Heart left ventricle (tissue), 16 donors: Measurements from ENCODE around the gene EMILIN1. TPM values are rescaled to one million over a fixed set of nuclear protein-coding genes. Genes with fewer than 3 reads are reported as not detected.
"Not testable (repeated sequence)": the region's sequence is repeated elsewhere in the genome, so short reads cannot be mapped to it uniquely, and the experiment has no call there.

Source experiments
- ATAC-seq, 4 donors: fragments of 200-7000 bp; cut with Tn5 transposase; one replicate each; pipeline ENCODE4 v1.9.1; 2020 to 2022; ENCODE audit warnings: moderate library complexity in 4 of 4, mild to moderate bottlenecking in 3 of 4, moderate number of reproducible peaks in 1 of 4
- DNase-seq, 5 donors: peaks; one replicate each; pipeline ENCODE4 v3.0.0-alpha.2; 2020
- H3K27ac ChIP-seq, 12 donors: fragments of 200-600 bp; sonication (generic) in 4 of 12; one replicate each; pipeline versions ENCODE4 v1.5.0 to v1.8.0; 2016 to 2022; ENCODE audit warnings: mild to moderate bottlenecking in 2 of 12
- H3K27me3 ChIP-seq, 9 donors: fragments of 200-600 bp; sonication (generic) in 2 of 9; one replicate each; pipeline versions ENCODE4 v1.5.1 to v1.8.0; 2016 to 2022; ENCODE audit warnings: mild to moderate bottlenecking in 3 of 9
- H3K36me3 ChIP-seq, 9 donors: fragments of 200-600 bp; sonication (generic) in 2 of 9; one replicate each; pipeline versions ENCODE4 v1.5.0 to v1.8.0; 2018 to 2022; ENCODE audit warnings: mild to moderate bottlenecking in 2 of 9
- H3K4me1 ChIP-seq, 12 donors: fragments of 200-600 bp; sonication (generic) in 4 of 12; one replicate each; pipeline versions ENCODE4 v1.5.0 to v1.8.0; 2016 to 2022; ENCODE audit warnings: mild to moderate bottlenecking in 3 of 12
- H3K4me3 ChIP-seq, 12 donors: fragments of 200-600 bp; sonication (generic) in 4 of 12; one replicate each; pipeline versions ENCODE4 v1.5.0 to v1.8.0; 2017 to 2022; ENCODE audit warnings: mild to moderate bottlenecking in 9 of 12, moderate library complexity in 4 of 12
- H3K9me3 ChIP-seq, 12 donors: fragments of 200-600 bp; sonication (generic) in 4 of 12; one replicate each; pipeline versions ENCODE4 v1.5.0 to v1.8.0; 2016 to 2022; ENCODE audit warnings: mild to moderate bottlenecking in 1 of 12
- POLR2A ChIP-seq, 2 donors: fragments of 450-650 bp; IDR thresholded peaks; one replicate each; pipeline ENCODE4 v1.6.1; 2017; ENCODE audit warnings: antibody characterized with exemption in 2 of 2, mild to moderate bottlenecking in 2 of 2, moderate library complexity in 2 of 2
- WGBS, 4 donors: extraction: QIAGEN DNeasy Blood & Tissue Kit in 2 of 4; methylation state at CpG; one replicate each; pipeline versions ENCODE4 v1.1.5 to v1.1.7; 2013 to 2018; 5-methylcytosine and 5-hydroxymethylcytosine counted together
- intact Hi-C, 10 donors: fragments of 100-400 bp; cut with DNase I; formaldehyde crosslinking; loops; one replicate each; pipeline versions ENCODE4 v1.11.1 to v1.14.2; 2022
- polyA plus RNA-seq, 2 donors: library from polyadenylated mRNA; stranded (reverse); fragments of 200-250 nt; gene quantifications; one replicate each; pipeline ENCODE4 v1.2.3, GENCODE V29; 2013
- total RNA-seq, 9 donors: library from RNA; depleted of rRNA in 2 of 9; stranded (reverse); fragments of >200 nt in 2 of 9; fragmentation: NEBNext Ultra II Directional in 3 of 9; extraction: Animal tissue kit (Norgen Biotek cat#: 25700) in 3 of 9; gene quantifications; one replicate each; pipeline versions ENCODE4 v1.1.0 to v1.2.4, GENCODE V29; 2016 to 2023
- TF ChIP-seq, protein P1 (sequence below), 12 donors: fragments of 200-600 bp; sonication (generic) in 4 of 12; IDR thresholded peaks; one replicate each; pipeline versions ENCODE4 v1.5.0 to v1.8.0; 2018 to 2022; ENCODE audit warnings: antibody characterized with exemption in 12 of 12, mild to moderate bottlenecking in 5 of 12
- donor health status: ischemic (EF 13 %, LVEDD 7.1; RV severe dilation, severe dysfunction).
- donor health status: healthy with polysubstance abuse.
- donor health status: DM: no; HTN: yes; CAD: no.
- donor health status: DM: no; HTN: no; CAD: no.
- donor health status: ischemic (EF 25% LVEDD 6.9; RV normal size, moderate dysfunction).
- donor health status: ischemic (EF 25% LVEDD 5.7; RV mildly dilated, moderate dysfunction).
- donor health status: healthy.
- donor health status: DM: yes; HTN: yes; CAD: no.
- donor health status: ischemic (EF 35%, LVEDD 5.7; RV mildly dilated, moderate dysfunction).
- donor health status: nonischemic (EF 11% LVEDD 7.7; RV severe dilation, severe dysfunction).
- donor health status: DM: yes; HTN: yes; CAD: no.
- donor health status: PGD.
- donor health status: ischemic (EF 29% LVEDD 5.4; RV normal size, mild dysfunction).
- donor health status: nonischemic (EF 23%, LVEDD 6.1; RV moderate dilation, normal function).

Gene EMILIN1
- total and polyA plus RNA-seq, 11 donors: 7.5 to 76.9 (median 21.0) TPM

DNA sequence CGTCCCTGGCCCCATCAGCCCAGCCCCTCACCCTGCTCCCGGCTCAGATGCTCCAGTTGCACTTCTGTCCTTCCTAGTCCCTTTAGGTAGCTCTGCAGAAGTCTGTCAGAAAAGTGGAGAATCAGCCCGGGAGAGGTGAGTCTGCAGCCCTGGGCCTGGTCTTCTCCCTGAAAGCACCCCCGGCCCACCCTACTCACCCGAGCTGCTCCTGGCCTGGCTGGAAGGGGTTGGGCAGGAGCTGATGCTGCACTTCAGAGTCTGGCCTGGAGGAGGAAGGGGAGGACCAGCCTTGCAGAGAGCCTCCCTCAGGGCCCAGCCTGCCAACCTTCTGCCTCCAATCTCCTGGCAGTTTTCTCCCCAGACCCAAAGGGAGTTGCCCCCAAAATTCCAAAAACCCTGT is 23.9 kb downstream of the EMILIN1 start:
- H3K36me3 ChIP-seq: no peaks in the 10 kb centered on the region
- H3K27ac ChIP-seq: no peak overlapping the region
- TF ChIP-seq, protein P1, sequence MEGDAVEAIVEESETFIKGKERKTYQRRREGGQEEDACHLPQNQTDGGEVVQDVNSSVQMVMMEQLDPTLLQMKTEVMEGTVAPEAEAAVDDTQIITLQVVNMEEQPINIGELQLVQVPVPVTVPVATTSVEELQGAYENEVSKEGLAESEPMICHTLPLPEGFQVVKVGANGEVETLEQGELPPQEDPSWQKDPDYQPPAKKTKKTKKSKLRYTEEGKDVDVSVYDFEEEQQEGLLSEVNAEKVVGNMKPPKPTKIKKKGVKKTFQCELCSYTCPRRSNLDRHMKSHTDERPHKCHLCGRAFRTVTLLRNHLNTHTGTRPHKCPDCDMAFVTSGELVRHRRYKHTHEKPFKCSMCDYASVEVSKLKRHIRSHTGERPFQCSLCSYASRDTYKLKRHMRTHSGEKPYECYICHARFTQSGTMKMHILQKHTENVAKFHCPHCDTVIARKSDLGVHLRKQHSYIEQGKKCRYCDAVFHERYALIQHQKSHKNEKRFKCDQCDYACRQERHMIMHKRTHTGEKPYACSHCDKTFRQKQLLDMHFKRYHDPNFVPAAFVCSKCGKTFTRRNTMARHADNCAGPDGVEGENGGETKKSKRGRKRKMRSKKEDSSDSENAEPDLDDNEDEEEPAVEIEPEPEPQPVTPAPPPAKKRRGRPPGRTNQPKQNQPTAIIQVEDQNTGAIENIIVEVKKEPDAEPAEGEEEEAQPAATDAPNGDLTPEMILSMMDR (IDR thresholded peaks at IDR 0.05): no peak
- no peak for TF ChIP-seq POLR2A (IDR thresholded peaks at IDR 0.05)
- intact Hi-C loops: loop anchor here in 2 of 10 donors (5.0 to 10.0 kb wide), 2 partner anchors 180 to 202 kb away; partner anchors contain the start of genes TRIM54 (in 1 of the 2) and UCN (in 1 of the 2)
- peaks cover 0 to 7% (median 0%) of the 10 kb centered on the region in 9 donors for H3K27me3 ChIP-seq
- H3K4me1 ChIP-seq: peaks cover 0 to 2% (median 0%) of the 10 kb centered on the region in 12 donors
- whole genome bisulfite sequencing, 4 donors: 77 to 85% (median 78%) methylated on average over 3 to 5 of the region's 5 CpGs
- ATAC-seq: no peak
- H3K4me3 ChIP-seq: no peak overlapping the region
- no peaks in the 10 kb centered on the region for H3K9me3 ChIP-seq
- no peak for DNase-seq

DNA sequence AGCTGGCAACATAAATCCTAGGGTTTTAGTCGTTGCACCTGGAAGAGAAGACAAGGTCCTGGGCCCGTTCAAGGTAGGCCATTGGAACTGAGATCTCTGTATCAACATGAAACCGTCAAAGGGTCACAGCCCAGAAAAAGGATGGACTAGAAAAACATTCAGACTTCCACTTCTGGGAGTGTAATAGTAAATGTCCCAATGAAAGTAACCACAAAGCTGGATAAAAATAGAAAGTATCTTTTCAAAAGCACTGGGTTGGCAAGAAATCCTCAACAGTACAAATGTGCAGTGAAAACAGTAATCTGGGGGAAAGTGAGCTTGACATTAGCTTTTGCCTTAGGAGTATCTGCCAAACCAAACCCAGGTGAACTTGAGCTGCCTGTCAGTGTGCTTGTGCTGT is 27.6 kb downstream of the EMILIN1 start:
- H3K27ac ChIP-seq: no peak overlapping the region
- intact Hi-C loops: loop anchor here in 1 of 10 donors (10.0 kb wide), 1 partner anchor 199 kb away; the partner anchor contains the start of gene UCN
- no peaks in the 10 kb centered on the region for H3K4me1 ChIP-seq
- no peaks in the 10 kb centered on the region for H3K9me3 ChIP-seq
- H3K36me3 ChIP-seq: no peaks in the 10 kb centered on the region
- ATAC-seq: no peak
- DNase-seq: no peak
- 62 to 79% (median 75%) methylated on average over 3 of the region's 3 CpGs for WGBS, 4 donors
- TF ChIP-seq, protein P1 (IDR thresholded peaks at IDR 0.05): no peak
- H3K4me3 ChIP-seq: no peak overlapping the region
- peaks cover 0 to 7% (median 0%) of the 10 kb centered on the region in 9 donors for H3K27me3 ChIP-seq

DNA sequence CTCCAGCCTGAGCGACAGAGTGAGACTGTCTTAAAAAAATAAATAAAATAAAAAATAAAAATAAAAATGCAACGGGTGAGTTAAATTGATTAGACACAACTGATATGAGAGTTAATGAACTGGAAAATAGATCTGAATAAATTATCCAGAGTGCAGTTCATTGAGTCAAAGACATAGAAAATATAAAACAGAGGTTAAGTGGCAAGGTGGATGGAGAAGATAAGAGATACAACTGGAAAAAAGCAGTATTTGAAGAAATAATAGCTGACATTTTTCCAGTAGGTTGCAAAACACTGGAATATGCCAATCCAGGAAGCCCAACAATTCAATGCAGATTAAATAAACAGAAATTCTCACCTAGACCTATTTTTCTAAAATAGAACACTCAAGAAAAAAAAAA is 29.8 kb downstream of the EMILIN1 start:
- no peaks in the 10 kb centered on the region for H3K36me3 ChIP-seq
- H3K27me3 ChIP-seq: peaks cover 0 to 7% (median 0%) of the 10 kb centered on the region in 9 donors
- no peaks in the 10 kb centered on the region for H3K4me1 ChIP-seq
- no peak for DNase-seq
- ATAC-seq: no peak
- no peak overlapping the region for H3K27ac ChIP-seq
- intact Hi-C loops: loop anchor here in 1 of 10 donors (10.0 kb wide), 1 partner anchor 197 kb away; the partner anchor contains the start of gene UCN
- TF ChIP-seq POLR2A (IDR thresholded peaks at IDR 0.05): no peak
- TF ChIP-seq, protein P1 (IDR thresholded peaks at IDR 0.05): no peak
- 76 to 93% (median 85%) methylated on average over 2 of the region's 2 CpGs for WGBS, 4 donors
- no peaks in the 10 kb centered on the region for H3K9me3 ChIP-seq
- no peak overlapping the region for H3K4me3 ChIP-seq

DNA sequence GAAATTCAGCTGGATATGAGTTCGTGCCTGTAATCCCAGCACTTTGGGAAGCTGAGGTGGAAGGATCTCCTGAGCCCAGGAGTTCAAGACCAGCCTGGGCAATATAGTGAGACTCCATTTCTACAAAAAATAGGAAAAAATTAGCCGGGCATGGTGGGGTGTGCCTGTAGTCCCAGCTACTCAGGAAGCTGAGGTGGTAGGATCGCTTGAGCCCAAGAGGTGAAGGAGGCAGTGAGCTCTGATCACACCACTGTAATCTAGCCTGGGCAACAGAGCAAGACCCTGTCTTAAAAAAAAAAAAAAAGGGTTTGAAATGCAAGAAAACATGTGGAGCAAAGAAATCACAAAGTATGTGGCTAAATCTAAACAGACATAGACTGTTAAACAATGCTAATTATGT is 30.7 kb downstream of the EMILIN1 start:
- TF ChIP-seq, protein P1 (IDR thresholded peaks at IDR 0.05): no peak
- TF ChIP-seq POLR2A (IDR thresholded peaks at IDR 0.05): no peak
- ATAC-seq (no peak), DNase-seq (no peak)
- intact Hi-C loops: loop anchor here in 1 of 10 donors (10.0 kb wide), 1 partner anchor 196 kb away; the partner anchor contains the start of gene UCN
- no peaks in the 10 kb centered on the region for H3K36me3 ChIP-seq
- 82 to 94% (median 89%) methylated on average over 3 of the region's 3 CpGs for WGBS, 4 donors
- no peak overlapping the region for H3K4me3 ChIP-seq
- no peaks in the 10 kb centered on the region for H3K4me1 ChIP-seq
- H3K27ac ChIP-seq: no peak overlapping the region
- no peaks in the 10 kb centered on the region for H3K9me3 ChIP-seq
- H3K27me3 ChIP-seq: peaks cover 0 to 7% (median 0%) of the 10 kb centered on the region in 9 donors

DNA sequence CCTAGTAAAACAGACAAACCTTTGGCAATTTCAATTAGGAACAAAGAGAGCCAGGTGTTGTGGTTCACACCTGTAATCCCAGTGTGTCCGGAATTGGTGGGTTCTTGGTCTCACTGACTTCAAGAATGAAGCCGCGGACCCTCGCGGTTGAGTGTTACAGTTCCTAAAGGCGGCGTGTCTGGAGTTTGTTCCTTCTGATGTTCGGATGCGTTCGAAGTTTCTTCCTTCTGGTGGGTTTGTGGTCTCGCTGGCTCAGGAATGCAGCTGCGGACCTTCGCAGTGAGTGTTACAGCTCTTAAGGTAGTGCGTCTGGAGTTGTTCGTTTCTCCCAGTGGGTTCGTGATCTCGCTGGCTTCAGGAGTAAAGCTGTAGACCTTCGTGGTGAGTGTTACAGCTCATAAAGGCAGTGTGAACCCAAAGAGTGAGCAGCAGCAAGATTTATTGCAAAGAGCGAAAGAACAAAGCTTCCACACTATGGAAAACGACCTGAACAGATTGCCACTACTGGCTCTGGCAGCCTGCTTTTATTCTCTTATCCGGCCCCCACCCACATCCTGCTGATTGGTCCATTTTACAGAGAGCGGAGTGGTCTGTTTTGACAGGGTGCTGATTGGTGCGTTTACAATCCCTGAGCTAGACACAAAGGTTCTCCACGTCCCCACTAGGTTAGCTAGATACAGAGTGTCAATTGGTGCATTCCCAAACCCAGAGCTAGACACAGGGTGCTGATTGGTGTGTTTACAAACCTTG is 32.4 kb downstream of the EMILIN1 start:
- H3K27me3 ChIP-seq, intact Hi-C loops, H3K27ac ChIP-seq, H3K4me3 ChIP-seq, H3K36me3 ChIP-seq, H3K4me1 ChIP-seq, H3K9me3 ChIP-seq, DNase-seq, ATAC-seq: not testable (repeated sequence)
- 81 to 84% (median 83%) methylated on average over 24 of the region's 24 CpGs for WGBS, 4 donors

DNA sequence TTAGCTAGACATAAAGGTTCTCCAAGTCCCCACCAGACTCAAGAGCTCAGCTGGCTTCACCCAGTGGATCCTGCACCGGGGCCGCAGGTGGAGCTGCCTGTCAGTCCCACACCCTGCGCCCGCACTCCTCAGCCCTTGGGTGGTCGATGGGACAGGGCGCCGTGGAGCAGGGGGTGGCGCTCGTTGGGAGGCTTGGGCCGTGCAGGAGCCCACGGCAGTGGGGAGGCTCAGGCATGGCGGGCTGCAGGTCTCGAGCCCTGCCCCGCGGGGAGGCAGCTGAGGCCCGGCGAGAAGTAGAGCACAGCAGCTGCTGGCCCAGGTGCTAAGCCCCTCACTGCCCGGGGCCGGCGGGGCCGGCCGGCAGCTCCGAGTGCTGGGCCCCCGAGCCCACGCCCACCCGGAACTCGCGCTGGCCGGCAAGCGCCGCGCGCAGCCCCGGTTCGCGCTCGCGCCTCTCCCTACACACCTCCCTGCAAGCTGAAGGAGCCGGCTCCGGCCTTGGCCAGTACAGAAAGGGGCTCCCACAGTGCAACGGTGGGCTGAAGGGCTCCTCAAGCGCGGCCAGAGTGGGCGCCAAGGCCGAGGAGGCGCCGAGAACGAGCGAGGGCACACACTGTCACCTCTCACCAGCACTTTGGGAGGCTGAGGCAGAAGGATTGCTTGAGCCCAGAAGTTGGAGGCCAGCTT is 33.1 kb downstream of the EMILIN1 start:
- H3K27me3 ChIP-seq, ATAC-seq, H3K4me3 ChIP-seq, intact Hi-C loops, DNase-seq, H3K27ac ChIP-seq, H3K36me3 ChIP-seq, H3K9me3 ChIP-seq, H3K4me1 ChIP-seq: not testable (repeated sequence)
- 82 to 92% (median 89%) methylated on average over 16 to 49 of the region's 49 CpGs for WGBS, 4 donors
